BLaER1 treated with 17β-estradiol and CSF1 and Interleukin-3, amounts not matched to agents 10 nM and 100 nM (cell line): ENCODE measurements around the gene DTX3.
"Not testable (repeated sequence)": the region's sequence is repeated elsewhere in the genome, so short reads cannot be mapped to it uniquely, and the experiment has no call there.

ENCODE experiments used
- H3K27ac ChIP-seq, 11 experiments: shearing (Covaris generic); formaldehyde crosslinking; 2 replicates each; pipeline ENCODE4 v1.8.1; 2022
- H3K27me3 ChIP-seq, 11 experiments: shearing (Covaris generic); formaldehyde crosslinking; 2 replicates each; pipeline ENCODE4 v1.8.1; 2022
- H3K36me3 ChIP-seq, 11 experiments: shearing (Covaris generic); formaldehyde crosslinking; 2 replicates each; pipeline ENCODE4 v1.8.1; 2022
- H3K4me1 ChIP-seq, 10 experiments: shearing (Covaris generic); formaldehyde crosslinking; 2 replicates each; pipeline ENCODE4 v1.8.1; 2022
- H3K4me2 ChIP-seq, 11 experiments: shearing (Covaris generic); formaldehyde crosslinking; 2 replicates each; pipeline ENCODE4 v1.8.1; 2022
- H3K4me3 ChIP-seq, 10 experiments: shearing (Covaris generic); formaldehyde crosslinking; 2 replicates each; pipeline ENCODE4 v1.8.1; 2022
- H3K9ac ChIP-seq, 11 experiments: shearing (Covaris generic); formaldehyde crosslinking; 2 replicates each; pipeline ENCODE4 v1.8.1; 2022
- H3K9me3 ChIP-seq, 11 experiments: shearing (Covaris generic); formaldehyde crosslinking; replicated peaks in 1 of 11; 2 replicates each; pipeline ENCODE4 v1.8.1; 2022
- H4K20me1 ChIP-seq, 11 experiments: shearing (Covaris generic); formaldehyde crosslinking; 2 replicates each; pipeline ENCODE4 v1.8.1; 2022
- Cebpa-rat ChIP-seq, 11 experiments: shearing (Covaris generic); IDR thresholded peaks; 2 replicates each; pipeline ENCODE4 v1.8.1; 2022

The DTX3 gene

DNA sequence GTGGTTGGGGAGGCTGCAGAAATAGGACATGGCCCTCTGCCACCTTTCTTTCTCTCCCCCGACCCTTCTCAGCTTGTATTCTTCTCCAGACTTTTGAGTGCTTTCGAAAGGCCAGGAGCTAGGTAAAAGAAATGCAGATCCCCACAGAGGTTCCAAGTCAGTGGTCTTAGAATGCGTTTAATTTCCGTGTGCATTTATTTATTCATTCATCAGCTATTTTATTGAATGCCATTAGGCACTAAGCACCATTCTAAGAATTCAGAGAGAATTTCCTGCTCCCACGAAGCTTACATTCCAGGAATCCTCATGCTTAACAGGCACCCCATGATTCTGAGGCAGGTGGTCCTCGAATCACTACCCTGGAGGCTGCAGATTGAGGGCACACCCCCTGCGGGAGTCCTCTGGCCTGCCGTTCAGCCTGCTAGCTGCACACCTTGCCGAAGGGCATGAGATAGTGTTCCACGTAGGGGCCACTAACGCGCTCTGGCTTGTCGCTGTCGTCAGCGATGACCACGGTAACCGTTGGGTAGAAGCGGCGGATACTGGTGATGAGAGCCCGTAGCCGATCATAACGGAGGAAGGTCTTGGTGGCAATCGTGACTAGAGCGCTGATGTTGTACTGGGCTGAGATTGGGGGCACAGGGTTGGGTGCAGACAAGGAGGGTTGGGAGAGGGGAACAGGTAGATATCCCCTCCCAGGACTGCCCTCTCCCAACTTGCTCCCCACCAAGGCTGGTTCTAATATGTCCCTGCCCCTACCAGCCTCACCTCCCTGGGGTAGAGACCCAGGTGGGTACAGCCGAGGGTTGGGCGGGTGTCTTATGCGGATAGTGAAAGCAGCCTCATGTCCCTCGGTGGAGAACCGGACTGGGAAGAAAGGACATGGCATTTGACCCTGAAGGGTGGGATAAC is 23.9 kb downstream of the DTX3 start:
- Histone ChIP-seq H3K27me3 (peaks cover 99 to 100% (median 100%) of the 10 kb centered on the region in 11 experiments), H3K9ac (no peak overlapping the region), H4K20me1 (peaks cover 0 to 32% (median 5%) of the 10 kb centered on the region in 11 experiments; a peak in 13 of 22 replicates), H3K27ac (no peak overlapping the region), H3K4me2 (no peak overlapping the region), H3K36me3 (0 out of 22 replicates have a peak, but pooled peaks cover 0 to 6% (median 0%) of the 10 kb centered on the region in 11 experiments), H3K9me3 (peaks cover 8 to 25% (median 17%) of the 10 kb centered on the region in 11 experiments; a peak in 18 of 22 replicates), H3K4me3 (0 out of 20 replicates have a peak overlapping the region, but pooled peaks of 1 of the 10 experiments have one; percentile 19), H3K4me1 (peaks cover 9 to 25% (median 17%) of the 10 kb centered on the region in 10 experiments; a peak in 16 of 20 replicates)
- TF ChIP-seq Cebpa-rat (IDR thresholded peaks at IDR 0.05), result no peak

DNA sequence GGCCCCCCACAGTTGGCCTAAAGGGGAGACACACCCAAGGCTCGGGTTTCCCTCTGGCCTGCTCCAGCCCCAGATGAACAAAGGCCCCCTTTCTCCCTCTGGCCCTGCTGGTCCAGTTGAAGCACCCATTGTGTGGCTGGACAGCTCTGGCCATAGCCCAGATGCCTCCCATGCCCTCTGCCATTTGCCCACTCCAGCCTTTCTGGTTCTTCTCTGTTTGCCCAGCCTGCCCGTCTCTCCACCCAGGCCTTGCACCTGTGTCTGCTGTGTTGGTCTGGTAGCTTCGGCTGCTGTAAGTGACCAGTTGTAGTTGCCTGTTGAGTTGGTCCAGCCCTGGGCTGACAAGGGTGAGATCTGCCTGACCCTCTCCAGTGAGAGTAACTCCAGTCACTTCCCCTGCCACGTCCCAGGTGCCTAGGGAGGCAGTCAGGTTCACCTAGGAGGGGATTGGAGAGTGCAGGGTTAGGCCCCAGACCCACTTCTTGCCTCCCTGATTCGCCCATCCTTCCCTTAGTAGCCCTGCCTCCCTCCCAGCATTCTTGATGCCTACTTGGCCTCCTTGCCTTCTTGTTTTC is 25.4 kb downstream of the DTX3 start:
- no peak for TF ChIP-seq Cebpa-rat (IDR thresholded peaks at IDR 0.05)

DNA sequence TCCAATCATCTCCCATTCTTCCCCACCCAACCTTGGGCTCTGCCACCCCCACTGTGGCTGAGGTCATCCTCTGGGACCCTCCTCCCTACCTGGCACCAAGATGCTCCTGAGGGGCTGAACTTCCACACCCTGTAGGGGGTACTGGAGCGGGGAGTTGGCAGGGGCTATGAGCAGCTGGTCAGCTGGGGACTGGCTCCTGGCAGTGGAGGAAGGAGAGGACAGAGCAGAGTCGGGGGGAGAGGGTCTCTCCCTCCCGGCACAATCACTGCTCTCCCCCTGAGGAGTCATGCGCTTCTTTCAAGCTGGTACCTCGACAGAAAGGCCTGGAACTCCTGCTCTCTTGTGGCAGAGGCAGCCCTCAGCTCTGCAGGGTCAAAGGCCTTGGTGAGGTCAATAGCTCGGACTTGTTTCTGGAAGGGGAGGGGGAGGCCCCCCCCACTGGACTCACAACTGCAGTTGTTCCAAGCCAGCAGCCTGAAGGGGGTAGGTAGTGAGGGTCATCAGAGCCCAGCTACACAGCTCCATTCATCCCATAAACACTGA is 26.3 kb downstream of the DTX3 start:
- Histone ChIP-seq H3K4me1 (peaks cover under 1 to 16% (median 7%) of the 10 kb centered on the region in 10 experiments; a peak in 13 of 20 replicates), H3K27ac (no peak overlapping the region), H3K27me3 (peaks cover 82 to 85% (median 83%) of the 10 kb centered on the region in 11 experiments), H3K36me3 (0 out of 22 replicates have a peak, but pooled peaks cover 0 to 6% (median 0%) of the 10 kb centered on the region in 11 experiments), H3K4me3 (no peak overlapping the region), H3K9me3 (peaks cover 8 to 25% (median 17%) of the 10 kb centered on the region in 11 experiments; a peak in 18 of 22 replicates), H4K20me1 (peaks cover 0 to 31% (median 5%) of the 10 kb centered on the region in 11 experiments; a peak in 12 of 22 replicates), H3K4me2 (no peak overlapping the region), H3K9ac (no peak overlapping the region)
- TF ChIP-seq Cebpa-rat (IDR thresholded peaks at IDR 0.05), result no peak

More for the DNA sequence above, 25.4 kb downstream of the DTX3 start:
- Histone ChIP-seq H3K4me3 (no peak overlapping the region), H4K20me1 (peaks cover 0 to 32% (median 5%) of the 10 kb centered on the region in 11 experiments; a peak in 12 of 22 replicates), H3K27ac (no peak overlapping the region), H3K9me3 (peaks cover 8 to 25% (median 17%) of the 10 kb centered on the region in 11 experiments; a peak in 18 of 22 replicates), H3K36me3 (0 out of 22 replicates have a peak, but pooled peaks cover 0 to 6% (median 0%) of the 10 kb centered on the region in 11 experiments), H3K27me3 (peaks cover 92 to 94% (median 93%) of the 10 kb centered on the region in 11 experiments), H3K4me2 (no peak overlapping the region), H3K4me1 (peaks cover 7 to 25% (median 15%) of the 10 kb centered on the region in 10 experiments; a peak in 15 of 20 replicates), H3K9ac (no peak overlapping the region)

DNA sequence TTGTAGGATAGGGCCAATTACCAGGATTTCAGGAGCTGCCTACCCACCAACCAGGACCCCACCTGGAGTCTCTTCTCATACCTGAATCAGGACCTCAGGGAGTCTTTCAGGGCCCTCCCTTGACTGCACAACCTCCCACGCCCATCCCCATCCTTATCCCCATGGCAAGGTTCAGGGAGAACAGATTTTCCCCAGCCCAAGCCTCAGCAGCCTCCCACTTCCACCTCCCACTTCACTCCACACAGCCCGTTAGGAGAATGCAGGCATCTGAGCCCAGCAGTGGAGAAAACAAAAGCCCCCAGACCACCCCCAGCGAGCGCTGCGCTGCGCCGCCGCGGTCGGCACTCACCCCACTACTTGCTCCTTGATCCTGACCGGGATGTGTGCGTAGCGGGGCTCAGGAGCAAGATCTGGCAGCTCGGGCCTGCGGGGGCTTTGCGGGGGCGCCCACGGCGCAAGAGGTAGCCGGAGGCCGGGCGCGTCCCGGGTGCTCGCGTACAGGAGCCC is 27.0 kb downstream of the DTX3 start:
- Histone ChIP-seq H3K36me3 (0 out of 22 replicates have a peak, but pooled peaks cover 0 to 6% (median 0%) of the 10 kb centered on the region in 11 experiments), H3K4me2 (peak overlapping the region; percentile 90 to 100 (median 98)), H3K4me3 (peak overlapping the region; percentile 56 to 77 (median 68); a peak in 16 of 20 replicates), H3K9ac (peak overlapping the region in 2 of 11 experiments; percentile 71 to 79; a peak in 3 of 22 replicates), H4K20me1 (peaks cover 0 to 26% (median 5%) of the 10 kb centered on the region in 11 experiments; a peak in 12 of 22 replicates), H3K4me1 (peaks cover 0 to 15% (median 7%) of the 10 kb centered on the region in 10 experiments; a peak in 10 of 20 replicates), H3K9me3 (peaks cover 8 to 22% (median 17%) of the 10 kb centered on the region in 11 experiments; a peak in 18 of 22 replicates), H3K27ac (no peak overlapping the region), H3K27me3 (peaks cover 75 to 79% (median 77%) of the 10 kb centered on the region in 11 experiments)
- TF ChIP-seq Cebpa-rat (IDR thresholded peaks at IDR 0.05), result no peak

DNA sequence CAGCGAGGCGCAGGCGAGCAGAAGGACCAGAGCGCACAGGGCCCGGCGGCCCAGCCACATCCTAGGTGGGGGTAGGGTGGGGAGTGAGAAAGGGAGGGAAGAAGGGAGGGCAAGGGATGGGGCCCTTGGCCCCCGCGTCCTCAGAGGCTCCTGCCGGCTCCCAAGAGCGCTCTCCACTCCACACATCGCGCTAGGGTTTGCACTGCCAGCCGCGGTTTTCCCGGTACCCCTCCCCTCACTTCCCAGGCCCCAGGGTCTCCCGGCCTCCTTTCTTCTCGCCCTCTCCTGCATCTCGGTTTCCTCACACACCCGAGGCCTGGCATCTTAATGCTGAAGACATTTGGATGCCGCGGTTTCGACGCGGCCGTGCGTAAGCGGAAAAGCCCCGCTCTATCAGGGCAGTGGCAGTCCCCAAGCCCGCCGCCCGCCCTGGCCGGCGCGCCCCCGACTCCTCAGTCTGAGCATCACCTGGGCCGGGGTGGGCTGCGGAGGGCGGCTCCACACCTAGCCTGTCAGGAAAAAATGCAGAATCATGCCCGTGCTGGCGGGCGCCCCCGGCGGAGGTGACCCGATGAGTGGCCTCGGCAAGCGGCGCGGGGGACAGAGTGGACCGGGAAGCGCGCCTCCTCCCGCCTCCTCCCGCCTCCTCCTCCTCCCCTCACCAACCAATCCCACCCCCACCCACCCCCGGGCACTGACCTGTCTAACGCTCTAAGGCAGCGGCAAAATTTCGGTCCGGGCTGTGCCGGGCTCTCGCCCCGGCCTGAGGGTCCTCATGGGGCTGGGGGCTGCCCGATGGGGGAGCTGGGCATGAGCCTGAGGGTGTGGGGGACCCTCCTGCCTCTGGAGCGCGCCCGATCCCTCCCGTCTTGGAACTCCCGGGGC is 27.7 kb downstream of the DTX3 start:
- Histone ChIP-seq H3K36me3 (0 out of 22 replicates have a peak, but pooled peaks cover 0 to 6% (median 0%) of the 10 kb centered on the region in 11 experiments), H3K9me3 (peaks cover 8 to 18% (median 17%) of the 10 kb centered on the region in 11 experiments; a peak in 18 of 22 replicates), H3K27ac (peak overlapping the region in 1 of 11 experiments; percentile 40; a peak in 2 of 22 replicates), H4K20me1 (peaks cover 0 to 26% (median 5%) of the 10 kb centered on the region in 11 experiments; a peak in 12 of 22 replicates), H3K4me3 (peak overlapping the region; percentile 56 to 77 (median 68)), H3K9ac (peak overlapping the region; percentile 48 to 79 (median 69); a peak in 21 of 22 replicates), H3K4me1 (peaks cover 0 to 15% (median 7%) of the 10 kb centered on the region in 10 experiments; a peak in 10 of 20 replicates), H3K4me2 (peak overlapping the region; percentile 90 to 100 (median 98)), H3K27me3 (peaks cover 68 to 72% (median 70%) of the 10 kb centered on the region in 11 experiments)
- no peak for TF ChIP-seq Cebpa-rat (IDR thresholded peaks at IDR 0.05)

DNA sequence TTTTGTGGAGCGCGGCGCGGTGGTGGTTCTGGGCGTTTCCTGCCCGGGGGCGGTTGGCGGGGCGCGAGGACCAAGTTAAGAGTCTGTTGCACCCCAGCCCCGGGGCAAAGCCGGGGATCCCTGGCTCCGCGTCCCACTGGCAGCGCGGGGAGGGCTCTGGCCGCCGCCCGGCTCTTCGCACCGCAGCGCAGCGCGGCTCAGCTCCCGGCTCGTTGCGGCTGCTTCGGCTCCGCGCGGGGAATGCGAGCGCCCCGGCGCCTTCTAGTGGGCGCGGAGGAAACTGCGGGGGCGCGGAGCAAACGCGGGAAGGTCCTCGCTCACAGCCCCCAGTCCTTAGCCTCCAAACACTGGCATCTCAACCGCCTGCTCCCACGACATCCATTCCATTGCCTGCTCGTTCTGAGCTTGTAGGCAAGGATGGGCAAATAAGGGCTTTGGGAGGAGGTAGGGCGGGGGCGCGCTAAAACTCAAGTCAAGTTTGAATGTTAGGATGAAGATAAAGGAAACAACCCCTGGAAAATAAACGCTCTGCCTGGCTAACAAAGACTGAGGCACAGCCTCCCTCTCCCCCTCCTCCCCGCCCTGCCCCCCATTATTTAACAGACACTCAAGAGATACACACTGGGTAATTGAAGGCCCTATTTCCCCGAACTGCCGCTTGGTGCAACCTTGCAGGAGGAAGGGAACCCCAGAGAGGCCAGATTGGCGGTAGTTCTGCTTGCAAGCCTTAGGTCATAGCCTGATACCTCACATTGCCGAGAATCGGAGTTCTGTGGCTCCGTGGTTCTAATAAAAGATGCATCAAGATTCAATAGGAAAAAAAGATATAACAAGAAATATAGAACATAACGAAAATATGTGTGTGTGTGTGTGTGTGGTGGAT is 28.6 kb downstream of the DTX3 start, which contains the start of gene B4GALNT1:
B4GALNT1 (minus strand) TSS at position 244 of the 883 bp plus-strand sequence. CDS start 1,069 bp downstream, outside the sequence.
- peak within 1 kb of the TSS; percentile 56 to 77 (median 68) for H3K4me3 ChIP-seq
- H3K4me2 ChIP-seq, result peak within 1 kb of the TSS; percentile 90 to 100 (median 98)
- peak within 1 kb of the TSS in 1 of 11 experiments; percentile 40; a peak in 2 of 22 replicates for H3K27ac ChIP-seq
- peak within 1 kb of the TSS; percentile 48 to 79 (median 69); a peak in 21 of 22 replicates for H3K9ac ChIP-seq
- peaks cover 59 to 63% (median 61%) of the 10 kb centered on the region in 11 experiments for H3K27me3 ChIP-seq
- TF ChIP-seq Cebpa-rat (IDR thresholded peaks at IDR 0.05), result no peak
- peaks cover 0 to 15% (median 7%) of the 10 kb centered on the region in 10 experiments; a peak in 10 of 20 replicates for H3K4me1 ChIP-seq
- H3K9me3 ChIP-seq, result peaks cover 3 to 9% (median 8%) of the 10 kb centered on the region in 11 experiments; a peak in 16 of 22 replicates
- peaks cover 0 to 26% (median 5%) of the 10 kb centered on the region in 11 experiments; a peak in 12 of 22 replicates for H4K20me1 ChIP-seq
- 0 out of 22 replicates have a peak, but pooled peaks cover 0 to 6% (median 0%) of the 10 kb centered on the region in 11 experiments for H3K36me3 ChIP-seq

DNA sequence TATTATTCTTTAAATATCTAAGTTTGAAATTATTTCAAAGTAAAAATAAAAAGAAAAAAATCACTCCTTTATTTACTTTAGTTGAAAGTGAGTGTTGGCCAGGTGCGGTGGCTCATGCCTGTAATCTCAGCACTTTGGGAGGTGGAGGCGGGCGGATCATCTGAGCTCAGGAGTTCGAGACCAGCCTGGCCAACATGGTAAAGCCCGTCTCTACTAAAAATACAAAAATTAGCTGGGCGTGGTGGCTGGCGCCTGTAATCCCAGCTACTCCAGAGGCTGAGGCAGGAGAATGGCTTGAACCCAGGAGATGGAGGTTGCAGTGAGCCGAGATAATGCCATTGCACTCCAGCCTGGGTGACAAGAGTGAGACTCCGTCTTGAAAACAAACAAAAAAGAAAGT is 32.1 kb downstream of the DTX3 start:
- H3K27me3 ChIP-seq, result peaks cover 24 to 27% (median 26%) of the 10 kb centered on the region in 11 experiments
- not testable (repeated sequence) for H3K4me2 ChIP-seq, H3K4me3 ChIP-seq, H3K9ac ChIP-seq, H3K36me3 ChIP-seq, H3K9me3 ChIP-seq, H3K27ac ChIP-seq, H4K20me1 ChIP-seq
- H3K4me1 ChIP-seq, result peaks cover 0 to 13% (median 6%) of the 10 kb centered on the region in 10 experiments; a peak in 10 of 20 replicates
